Measurements from ENCODE around the gene SGCD.

The SGCD gene

DNA sequence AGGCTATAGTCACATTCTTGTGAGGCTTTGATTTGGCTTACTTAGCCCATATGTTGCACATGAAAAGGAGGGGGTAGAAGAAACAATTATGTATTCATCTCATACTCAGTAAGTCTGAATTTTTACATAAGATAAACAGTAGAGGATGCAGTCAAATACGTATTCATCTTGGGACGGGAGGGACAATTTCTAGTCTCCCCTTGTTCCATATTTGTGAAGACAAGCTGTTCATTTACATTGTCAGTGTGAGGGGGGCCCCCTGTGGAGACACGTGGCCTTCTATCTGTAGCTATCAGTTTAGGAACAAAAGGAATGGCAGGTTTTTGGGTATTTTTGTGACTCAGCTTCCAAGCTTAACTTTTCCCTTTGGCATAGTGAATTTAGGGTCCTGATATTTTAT is 474.0 kb downstream of the SGCD start:
- no peak overlapping the region for H3K4me3 ChIP-seq (ENCODE audit: control insufficient read depth, low read depth, low read length)
- no peak for DNase-seq (ENCODE audit: low read depth)
- TF ChIP-seq, protein P1, sequence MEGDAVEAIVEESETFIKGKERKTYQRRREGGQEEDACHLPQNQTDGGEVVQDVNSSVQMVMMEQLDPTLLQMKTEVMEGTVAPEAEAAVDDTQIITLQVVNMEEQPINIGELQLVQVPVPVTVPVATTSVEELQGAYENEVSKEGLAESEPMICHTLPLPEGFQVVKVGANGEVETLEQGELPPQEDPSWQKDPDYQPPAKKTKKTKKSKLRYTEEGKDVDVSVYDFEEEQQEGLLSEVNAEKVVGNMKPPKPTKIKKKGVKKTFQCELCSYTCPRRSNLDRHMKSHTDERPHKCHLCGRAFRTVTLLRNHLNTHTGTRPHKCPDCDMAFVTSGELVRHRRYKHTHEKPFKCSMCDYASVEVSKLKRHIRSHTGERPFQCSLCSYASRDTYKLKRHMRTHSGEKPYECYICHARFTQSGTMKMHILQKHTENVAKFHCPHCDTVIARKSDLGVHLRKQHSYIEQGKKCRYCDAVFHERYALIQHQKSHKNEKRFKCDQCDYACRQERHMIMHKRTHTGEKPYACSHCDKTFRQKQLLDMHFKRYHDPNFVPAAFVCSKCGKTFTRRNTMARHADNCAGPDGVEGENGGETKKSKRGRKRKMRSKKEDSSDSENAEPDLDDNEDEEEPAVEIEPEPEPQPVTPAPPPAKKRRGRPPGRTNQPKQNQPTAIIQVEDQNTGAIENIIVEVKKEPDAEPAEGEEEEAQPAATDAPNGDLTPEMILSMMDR (IDR thresholded peaks at IDR 0.05; ENCODE audit: control insufficient read depth, insufficient read depth, low read depth, low read length, missing control alignments), result no peak

DNA sequence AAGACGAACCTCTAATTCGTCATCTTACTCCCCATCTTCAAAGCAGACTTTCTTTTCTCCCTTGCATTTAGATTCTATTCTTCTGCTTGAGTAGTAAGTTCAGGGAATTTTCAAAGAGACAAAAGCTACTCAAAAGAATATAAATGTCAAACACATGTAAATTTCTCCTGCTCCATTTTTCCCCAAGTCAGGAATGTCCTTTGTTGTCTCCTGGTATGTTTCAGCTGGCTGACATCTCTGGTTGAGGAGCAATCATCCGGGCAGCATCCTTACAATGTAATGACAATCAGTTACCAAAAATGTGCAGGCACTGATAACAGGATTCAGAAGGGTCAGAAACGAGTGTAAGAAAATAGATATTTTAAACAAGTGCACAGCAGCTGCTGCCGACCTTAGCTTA is 475.5 kb downstream of the SGCD start:
- H3K4me3 ChIP-seq (ENCODE audit: control insufficient read depth, low read depth, low read length), result no peak overlapping the region
- TF ChIP-seq, protein P1 (IDR thresholded peaks at IDR 0.05; ENCODE audit: control insufficient read depth, insufficient read depth, low read depth, low read length, missing control alignments), result no peak
- DNase-seq (ENCODE audit: low read depth), result no peak

DNA sequence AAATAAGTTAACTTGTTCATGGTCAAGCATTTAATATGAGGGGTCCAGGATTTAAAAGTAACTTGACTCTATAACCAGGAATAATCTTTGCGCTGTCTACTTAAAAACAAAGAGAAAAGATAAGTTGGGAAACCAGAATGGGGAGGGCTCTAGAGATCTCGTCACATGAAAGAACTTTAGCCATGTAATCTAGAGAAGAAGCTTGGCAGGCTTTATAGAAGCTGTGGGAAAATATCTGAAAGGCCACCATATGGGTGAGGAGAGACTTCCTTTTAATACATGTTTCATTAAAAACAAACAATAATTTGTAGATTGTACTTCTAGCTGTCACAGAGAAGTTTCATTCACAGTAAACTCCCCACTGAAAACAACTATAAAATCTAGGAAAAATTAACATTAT is 476.4 kb downstream of the SGCD start:
- no peak for DNase-seq (ENCODE audit: low read depth)
- H3K4me3 ChIP-seq (ENCODE audit: control insufficient read depth, low read depth, low read length), result no peak overlapping the region
- TF ChIP-seq, protein P1 (IDR thresholded peaks at IDR 0.05; ENCODE audit: control insufficient read depth, insufficient read depth, low read depth, low read length, missing control alignments), result no peak

DNA sequence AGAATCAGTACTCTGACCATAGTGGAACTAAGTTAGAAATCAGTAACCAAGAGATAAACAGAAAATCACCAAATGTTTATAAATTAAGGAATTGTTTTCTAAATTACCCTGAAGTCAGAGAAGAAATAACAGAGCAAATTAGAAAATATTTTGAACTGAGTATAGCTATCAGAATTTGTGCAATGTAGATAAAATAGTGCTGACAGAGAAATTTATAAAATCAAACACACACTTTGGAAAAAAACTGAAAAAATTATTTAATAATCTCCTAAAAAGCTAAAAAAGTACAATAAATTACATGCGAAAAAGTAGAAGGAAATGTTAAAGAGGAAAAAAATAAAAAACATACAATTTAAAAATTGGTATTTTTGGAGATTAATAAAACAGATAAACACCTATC is 486.0 kb downstream of the SGCD start:
- TF ChIP-seq, protein P1 (IDR thresholded peaks at IDR 0.05; ENCODE audit: control insufficient read depth, insufficient read depth, low read depth, low read length, missing control alignments), result no peak
- no peak for DNase-seq (ENCODE audit: low read depth)
- no peak overlapping the region for H3K4me3 ChIP-seq (ENCODE audit: control insufficient read depth, low read depth, low read length)

DNA sequence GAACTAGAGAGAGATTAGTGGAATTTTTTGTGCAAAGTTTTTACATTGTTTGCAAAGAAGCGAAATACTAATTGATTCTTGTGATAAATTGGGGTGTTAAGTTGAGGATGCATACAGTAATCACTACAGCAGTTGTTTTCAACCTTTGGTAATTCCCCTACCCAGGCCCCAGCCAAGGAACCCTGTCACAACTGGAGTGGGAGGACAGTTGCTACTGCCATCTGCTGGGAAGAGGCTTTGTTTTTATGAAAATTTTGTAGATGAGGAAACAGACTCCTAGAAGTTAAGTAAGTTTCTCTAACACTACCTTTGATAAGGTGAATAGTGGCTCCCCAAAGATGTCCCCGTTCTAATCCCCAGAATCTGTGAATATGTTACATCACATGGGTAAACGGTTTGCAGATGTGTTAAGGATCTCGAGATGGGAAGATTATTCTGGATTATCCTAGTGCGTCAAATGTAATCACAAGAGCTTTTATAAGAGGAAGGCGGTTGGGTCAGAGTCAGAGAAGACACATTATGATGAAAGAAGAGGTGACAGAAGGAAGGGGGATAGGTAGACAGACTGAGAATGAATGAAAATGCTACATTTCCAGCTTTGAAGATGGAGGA is 489.1 kb downstream of the SGCD start:
- H3K4me3 ChIP-seq (ENCODE audit: control insufficient read depth, low read depth, low read length), result no peak overlapping the region
- TF ChIP-seq, protein P1 (IDR thresholded peaks at IDR 0.05; ENCODE audit: control insufficient read depth, insufficient read depth, low read depth, low read length, missing control alignments), result peak; percentile 66
- DNase-seq (ENCODE audit: low read depth), result peak; percentile 16
